AG04449 (cell line): ENCODE data around the gene KCNF1.

ENCODE experiments used
- CTCF ChIA-PET: fragments of 350-600 bp; formaldehyde crosslinking; extraction: SDS; loops from one replicate; lab custom pipeline; 2021; ENCODE audit warnings: antibody characterized with exemption; lab: Yijun Ruan, JAX
- POLR2A ChIA-PET: fragments of 400-600, 350-600 bp; formaldehyde crosslinking; extraction: SDS; loops from one replicate; lab custom pipeline; 2020; ENCODE audit warnings: antibody characterized with exemption, inconsistent platforms; lab: Yijun Ruan, JAX
- DNase-seq: peaks from one replicate; pipeline ENCODE4 v3.0.0-alpha.2; 2010; ENCODE audit warnings: low read depth, low spot score
- H3K4me3 ChIP-seq: 2 replicates; pipeline ENCODE4 v1.5.1; 2011; ENCODE audit warnings: low read depth, mild to moderate bottlenecking, control low read depth, low read length
- CTCF ChIP-seq: IDR thresholded peaks from one replicate; pipeline ENCODE4 v1.5.1; 2011; ENCODE audit warnings: mild to moderate bottlenecking, moderate library complexity, low read length, control low read depth, inconsistent platforms; ENCODE audit not compliant: insufficient read depth; ENCODE audit errors: missing control alignments

Gene KCNF1

GRCh38 chr2:10913501-10914271 is 2.0 kb downstream of the KCNF1 start:
- DNase-seq: no peak
- ChIA-PET CTCF (interaction anchor here (0.8 to 5.6 kb wide), 8 partner anchors 13 to 210 kb away, joined by 3 to 42 read pairs (median 4); no protein-coding TSS in a partner anchor), POLR2A (no interaction called here)
- no peak overlapping the region for H3K4me3 ChIP-seq
- no peak for TF ChIP-seq CTCF

- peak; percentile 46 for TF ChIP-seq CTCF
- ChIA-PET CTCF (interaction anchor here (0.8 to 5.6 kb wide), 7 partner anchors 11 to 209 kb away, joined by 3 to 42 read pairs (median 9); no protein-coding TSS in a partner anchor), POLR2A (no interaction called here)
- H3K4me3 ChIP-seq: no peak overlapping the region
- DNase-seq: no peak
Observed at GRCh38 chr2:10914272-10914693, 2.5 kb downstream of the KCNF1 start.

- DNase-seq: no peak
- POLR2A ChIA-PET: no interaction called here
- no peak overlapping the region for H3K4me3 ChIP-seq
- TF ChIP-seq CTCF: no peak
- CTCF ChIA-PET: interaction anchor here (0.7 to 5.6 kb wide), 6 partner anchors 15 to 208 kb away, joined by 3 to 42 read pairs (median 12); no protein-coding TSS in a partner anchor
Observed at GRCh38 chr2:10915236-10915635, 3.5 kb downstream of the KCNF1 start.

GRCh38 chr2:10915731-10916276 is 4.1 kb downstream of the KCNF1 start:
- DNase-seq: no peak
- TF ChIP-seq CTCF: no peak
- CTCF ChIA-PET: interaction anchor here (1.3 to 5.6 kb wide), 6 partner anchors 10 to 208 kb away, joined by 4 to 42 read pairs (median 10); no protein-coding TSS in a partner anchor
- H3K4me3 ChIP-seq: no peak overlapping the region
- POLR2A ChIA-PET: no interaction called here

- DNase-seq: no peak
- CTCF ChIA-PET: interaction anchor here (1.1 to 1.6 kb wide), 4 partner anchors 9 to 100 kb away, joined by 3 to 6 read pairs (median 4); no protein-coding TSS in a partner anchor
- TF ChIP-seq CTCF: no peak
- H3K4me3 ChIP-seq: no peak overlapping the region
- POLR2A ChIA-PET: no interaction called here
Observed at GRCh38 chr2:10916953-10917352, 5.2 kb downstream of the KCNF1 start.

- no peak for DNase-seq
- H3K4me3 ChIP-seq: no peak overlapping the region
- ChIA-PET CTCF (interaction anchor here (0.9 to 1.6 kb wide), 3 partner anchors 10 to 85 kb away, joined by 3 to 5 read pairs (median 3); no protein-coding TSS in a partner anchor), POLR2A (no interaction called here)
- no peak for TF ChIP-seq CTCF
Observed at GRCh38 chr2:10917927-10918326, 6.2 kb downstream of the KCNF1 start.
